HG03565 (cell line): ENCODE data around the gene FSTL4.

ENCODE experiments used
- ATAC-seq: cut with Tn5 transposase; IDR thresholded peaks from one replicate; pipeline ENCODE4 v1.9.1; 2021; ENCODE audit warnings: mild to moderate bottlenecking, moderate library complexity; ENCODE audit not compliant: unreplicated experiment

FSTL4 gene

DNA sequence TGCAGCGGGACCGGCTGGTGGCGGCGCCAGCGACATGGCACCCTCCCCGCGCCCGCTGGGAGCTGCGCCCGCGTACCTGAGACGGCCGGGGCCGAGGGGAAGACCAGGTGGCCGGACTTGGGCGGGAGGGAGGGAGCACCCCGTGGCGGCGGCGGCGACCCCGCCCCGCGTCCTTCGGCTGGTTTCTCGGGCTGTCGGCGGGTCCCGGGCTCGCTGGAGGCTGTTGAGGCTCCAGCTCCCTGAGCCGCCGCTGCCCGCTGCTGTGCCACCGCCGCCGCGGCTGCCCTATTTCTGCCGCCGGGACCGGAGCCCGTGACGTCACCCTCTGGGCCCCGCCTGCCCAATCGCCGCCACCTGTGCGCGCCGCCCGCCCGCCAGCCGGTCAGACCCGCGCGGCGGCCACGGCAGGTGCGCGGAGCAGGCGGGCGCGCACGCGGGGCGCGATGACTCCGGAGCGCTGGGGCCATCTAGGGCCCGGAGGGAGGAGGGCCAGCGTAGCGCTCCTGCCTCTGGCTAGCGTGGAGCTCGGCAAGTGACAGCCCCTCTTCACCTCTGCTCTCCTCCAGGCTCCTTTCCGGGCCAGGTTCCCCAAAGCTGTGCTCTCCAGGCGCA is at the start of gene FSTL4:
TSS of gene FSTL4 (minus strand) at position 293 of the 612 bp plus-strand sequence.
- no peak for ATAC-seq

DNA sequence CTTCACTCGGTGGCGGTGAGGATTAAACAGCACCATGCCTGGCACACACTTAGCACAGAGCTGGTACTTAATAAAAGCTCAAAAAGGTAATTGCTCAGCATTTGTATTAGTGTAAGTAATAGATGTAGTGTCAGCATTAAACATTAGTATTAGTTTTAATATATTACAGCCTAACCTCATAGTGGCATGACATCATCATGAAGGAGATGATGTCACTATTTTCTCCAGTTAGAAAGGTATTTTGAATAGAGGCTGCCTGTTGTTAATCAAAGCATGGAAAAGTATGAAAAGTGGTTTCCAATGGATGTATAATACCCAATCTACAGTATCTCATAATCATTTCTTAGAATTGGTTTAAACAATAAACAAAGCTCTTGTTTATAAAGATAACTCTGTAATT is 49.0 kb upstream of the FSTL4 start:
- ATAC-seq, result no peak

DNA sequence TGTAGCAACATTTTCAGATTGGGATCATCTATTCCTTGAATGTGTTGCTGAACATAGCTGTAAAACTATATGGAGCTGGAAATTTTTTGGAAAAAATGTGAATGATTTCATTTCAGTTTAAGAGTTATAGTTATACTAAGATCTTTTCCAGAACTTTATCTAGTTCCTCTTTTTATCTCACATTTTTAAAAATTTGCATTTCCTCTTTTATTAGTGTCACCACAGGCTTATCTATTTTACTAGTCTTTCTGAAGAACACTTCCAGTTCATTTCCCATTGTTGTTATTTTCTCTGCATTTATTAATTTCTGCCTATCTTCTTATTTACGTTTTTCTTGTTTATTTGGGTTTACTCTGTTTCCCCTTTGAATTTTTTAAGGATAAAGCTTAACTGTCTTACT is 46.0 kb upstream of the FSTL4 start:
- no peak for ATAC-seq

DNA sequence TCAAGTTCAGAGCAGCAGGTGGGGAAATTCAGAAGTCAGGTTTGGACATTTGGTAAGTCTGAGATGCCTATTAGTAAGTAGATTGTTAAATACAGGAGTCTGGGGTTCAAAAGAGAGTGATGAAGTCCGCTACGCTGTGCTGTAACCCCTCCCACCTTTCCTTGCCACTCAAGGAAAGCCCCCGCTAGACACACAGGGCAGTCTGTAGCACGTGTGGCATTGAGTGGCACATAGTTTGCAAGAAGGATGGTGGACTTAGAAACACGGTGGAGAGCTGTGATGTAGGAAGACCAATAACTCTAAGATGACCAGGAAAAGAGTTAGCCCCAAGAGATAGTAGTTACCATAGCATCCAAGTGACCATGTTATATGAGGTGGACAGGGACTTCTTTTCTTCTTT is 44.7 kb upstream of the FSTL4 start:
- no peak for ATAC-seq

DNA sequence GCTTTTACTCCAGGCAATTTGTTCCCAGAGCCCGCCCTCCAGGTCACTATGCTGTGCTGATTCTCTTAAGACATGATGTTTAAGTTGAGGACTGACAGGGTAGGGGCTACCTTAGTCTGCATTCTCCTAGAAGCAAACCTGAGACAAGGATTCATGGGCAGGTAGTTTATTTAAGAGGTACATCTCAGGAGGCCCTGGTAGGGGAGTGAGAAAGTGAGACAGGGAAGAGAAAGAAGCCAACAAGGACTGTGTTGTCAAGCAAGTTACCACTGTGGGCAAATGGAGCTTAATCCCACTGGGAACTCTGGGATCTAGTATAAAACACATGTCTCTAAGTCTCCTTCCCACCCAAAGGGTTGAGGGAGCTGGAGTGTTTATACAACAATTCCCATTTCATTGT is 43.6 kb upstream of the FSTL4 start:
- ATAC-seq, result no peak

DNA sequence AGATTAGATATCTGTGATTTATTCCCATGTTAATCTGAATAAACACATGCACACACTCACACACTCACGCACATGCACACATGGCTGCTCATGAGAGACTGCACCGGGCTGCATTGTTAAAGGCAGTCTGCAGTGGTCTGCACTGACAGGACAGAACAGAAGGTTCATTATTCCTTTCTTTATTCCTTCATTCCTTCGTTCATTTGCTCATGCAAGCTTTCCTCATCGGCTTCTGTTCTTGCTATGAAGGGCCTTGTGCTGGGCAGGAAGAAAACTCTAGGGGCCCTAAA is 41.4 kb upstream of the FSTL4 start:
- no peak for ATAC-seq

DNA sequence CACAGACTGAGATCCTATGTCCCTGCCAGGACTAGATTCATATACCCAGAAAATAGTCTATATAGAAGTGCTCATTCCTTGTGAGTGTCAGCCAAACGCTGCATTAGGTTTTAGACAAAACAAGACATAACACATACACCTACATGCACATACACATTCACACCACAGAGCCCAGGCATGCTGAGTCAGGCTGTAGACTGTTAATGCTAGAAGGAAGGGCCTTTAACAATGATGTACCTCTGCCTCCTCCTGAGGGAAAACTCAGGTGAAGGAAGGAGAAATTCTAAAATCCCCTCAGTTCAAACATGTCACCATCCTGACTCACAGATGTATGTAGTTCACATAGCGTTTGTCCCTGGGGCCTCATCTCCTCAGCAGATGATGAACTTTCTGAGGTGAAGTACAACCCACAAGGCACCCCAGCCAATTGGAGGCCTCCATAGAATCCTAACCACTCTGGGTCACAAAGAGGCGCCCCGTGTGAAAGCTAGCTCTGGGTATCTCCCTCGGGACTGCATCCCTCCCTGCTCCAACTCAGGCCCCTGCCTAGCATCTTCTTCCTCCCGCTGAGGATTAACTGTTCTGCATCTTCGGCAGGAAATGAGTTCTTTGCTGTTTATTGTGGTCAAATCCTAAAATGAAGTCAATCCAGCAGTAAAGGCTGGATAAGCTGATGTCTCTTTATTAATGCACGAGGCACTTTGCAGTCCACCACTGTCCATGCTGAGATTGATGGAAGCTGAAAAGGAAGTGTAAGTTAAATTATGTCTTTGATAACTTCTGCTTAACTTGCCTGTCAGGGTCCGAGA is 40.8 kb upstream of the FSTL4 start:
- no peak for ATAC-seq

DNA sequence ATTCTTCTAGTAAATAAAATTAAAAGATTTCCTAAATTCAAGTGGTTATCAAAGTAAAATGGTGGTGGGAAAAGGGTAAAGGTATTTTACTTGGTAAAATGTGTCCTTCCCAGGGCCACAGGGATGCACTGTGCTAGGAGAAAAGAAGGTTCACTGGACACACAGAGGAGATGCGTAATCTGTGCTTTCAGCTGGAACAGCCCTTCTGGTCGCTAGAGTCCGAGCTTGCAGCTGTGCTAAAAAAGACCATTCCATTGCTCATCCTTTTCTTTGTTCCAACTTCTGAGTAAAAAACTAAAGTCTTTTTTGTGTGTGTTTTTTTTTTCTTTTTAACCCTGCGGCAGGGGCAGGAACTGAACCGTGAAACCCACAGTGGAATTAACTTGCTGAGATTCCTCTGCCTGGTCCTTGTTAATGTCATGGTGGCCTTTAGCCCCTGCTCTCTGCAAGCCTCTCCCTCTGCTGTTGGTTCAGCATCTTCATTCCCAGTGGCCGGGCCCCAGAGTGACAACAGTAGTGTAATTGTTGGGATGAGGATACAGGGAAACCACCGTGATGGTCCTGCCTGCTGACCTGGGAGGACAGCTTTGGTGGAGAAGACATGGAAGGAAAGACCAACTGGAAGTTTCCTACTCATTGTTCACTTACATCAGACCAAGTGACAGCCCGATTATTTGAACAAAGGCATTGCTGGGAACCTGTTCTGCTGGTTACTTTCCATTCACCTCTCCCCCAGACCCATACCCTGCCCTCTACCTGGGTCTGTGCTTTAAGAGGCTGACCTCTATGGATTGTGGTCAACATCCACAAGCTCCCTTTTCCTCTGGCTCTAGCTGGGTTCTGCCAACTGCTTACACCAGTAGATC is 31.9 kb upstream of the FSTL4 start:
- ATAC-seq, result no peak

DNA sequence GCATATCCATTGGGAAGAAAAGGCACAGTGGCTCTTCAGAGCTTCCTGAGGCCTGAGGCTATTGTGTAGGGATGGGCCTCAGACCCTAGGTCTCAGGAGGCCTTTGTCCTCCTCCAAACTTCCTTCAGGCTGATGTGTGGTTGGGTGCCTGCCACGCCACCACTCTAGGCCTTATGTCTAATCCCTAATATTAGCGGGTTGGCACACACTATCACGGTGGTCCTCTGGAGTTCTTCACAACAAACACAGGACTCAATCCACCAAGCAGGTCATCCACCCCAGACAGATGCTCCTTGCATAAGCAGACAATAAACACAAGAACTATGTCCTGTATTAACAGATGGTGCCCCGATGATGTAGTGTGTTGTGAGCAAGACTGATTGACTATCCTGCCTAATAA is 31.0 kb upstream of the FSTL4 start:
- ATAC-seq, result no peak

DNA sequence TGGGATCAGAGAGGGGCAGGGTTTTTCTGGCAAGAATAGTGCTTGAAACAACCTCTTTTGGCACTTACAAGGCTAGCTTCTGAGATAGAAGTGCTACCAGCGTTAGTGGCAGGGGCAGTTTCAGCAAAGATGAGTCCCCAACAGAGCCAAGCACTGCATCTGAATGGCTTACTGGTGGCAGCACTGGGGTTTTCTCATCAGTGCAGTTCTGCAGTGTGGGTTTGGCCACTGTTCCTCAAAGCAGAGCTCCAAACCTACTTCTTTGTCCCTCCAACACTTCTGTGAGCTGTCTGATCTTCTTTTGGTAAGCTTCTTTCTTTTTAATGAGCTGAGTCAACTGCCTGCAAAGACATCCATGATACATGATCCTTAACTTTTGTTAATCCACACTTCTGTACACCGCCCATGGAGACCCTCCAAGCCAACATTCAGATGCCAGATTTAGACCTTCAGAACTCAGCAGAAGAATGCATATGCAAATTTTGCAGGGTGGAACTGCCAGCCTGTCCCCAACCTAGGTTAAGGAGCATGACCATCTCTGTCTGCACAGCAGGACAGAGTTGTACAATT is 29.9 kb upstream of the FSTL4 start:
- no peak for ATAC-seq

DNA sequence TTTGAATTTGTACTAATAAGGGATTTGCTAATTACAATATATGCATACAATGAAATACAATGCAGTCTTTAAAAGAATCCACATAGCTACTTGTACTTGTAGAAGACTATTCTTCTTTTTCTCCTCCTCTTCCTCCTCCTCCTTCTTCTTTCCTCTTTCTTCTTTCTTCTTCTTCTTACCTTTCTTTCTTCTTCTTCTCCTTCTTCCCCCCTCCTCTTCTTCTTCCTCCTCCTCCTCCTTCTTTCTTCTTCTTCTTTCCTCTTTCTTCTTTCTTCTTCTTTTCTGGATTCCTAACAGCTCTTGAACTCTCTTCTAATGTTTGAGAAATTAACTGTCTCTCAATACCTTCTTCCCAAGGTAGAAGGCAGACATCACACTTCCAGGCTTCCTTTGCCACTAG is 29.3 kb upstream of the FSTL4 start:
- no peak for ATAC-seq

DNA sequence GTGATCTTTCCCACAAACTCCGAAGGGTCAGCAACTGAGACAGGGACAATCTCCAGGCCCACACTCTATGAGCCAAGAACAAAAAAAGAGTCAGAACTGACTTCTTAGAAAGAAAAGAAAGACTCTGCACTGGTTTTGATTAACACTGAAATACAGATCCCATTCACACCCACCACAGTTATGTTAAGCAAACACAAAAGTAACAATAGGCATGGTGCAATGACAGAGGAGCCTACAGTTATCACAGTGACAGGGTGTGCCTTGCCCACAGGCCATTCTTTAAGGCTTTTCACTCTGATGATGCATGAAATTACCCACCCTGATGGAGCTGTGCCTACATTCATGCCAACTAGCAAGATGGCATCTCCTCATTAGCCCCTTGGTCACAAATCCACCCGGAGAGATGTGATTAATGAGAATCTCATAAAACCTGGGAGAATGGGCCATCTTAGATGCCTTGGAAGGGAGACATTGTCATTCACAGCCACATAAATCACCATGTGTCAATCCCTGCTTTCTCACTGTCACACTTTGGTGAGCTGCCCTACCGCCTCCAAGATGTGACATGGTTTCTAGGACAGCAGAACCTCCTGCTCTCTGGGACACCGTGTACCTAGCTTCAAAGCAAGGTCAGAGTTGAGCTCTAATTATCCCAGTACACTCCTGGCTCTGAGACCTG is 27.6 kb upstream of the FSTL4 start:
- ATAC-seq, result no peak

DNA sequence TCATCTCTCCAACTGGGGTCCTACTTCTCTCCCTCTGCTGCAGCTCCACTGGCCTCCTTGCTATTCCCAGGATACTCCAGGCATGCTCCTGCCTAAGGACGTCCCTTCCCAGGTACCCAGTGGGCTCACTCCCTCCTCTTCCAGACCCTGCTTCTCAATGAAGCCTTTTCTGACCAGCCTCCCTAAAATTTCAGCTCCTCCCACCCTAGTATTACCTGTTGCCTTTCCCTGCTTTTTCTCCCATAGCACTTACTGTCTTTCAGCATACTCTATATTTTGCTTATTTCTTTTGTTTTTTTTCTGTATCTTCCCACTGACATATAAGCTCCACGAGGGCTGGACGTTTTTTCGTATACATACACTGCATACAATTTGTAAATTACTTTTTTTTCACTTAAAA is 26.1 kb upstream of the FSTL4 start:
- ATAC-seq, result no peak

DNA sequence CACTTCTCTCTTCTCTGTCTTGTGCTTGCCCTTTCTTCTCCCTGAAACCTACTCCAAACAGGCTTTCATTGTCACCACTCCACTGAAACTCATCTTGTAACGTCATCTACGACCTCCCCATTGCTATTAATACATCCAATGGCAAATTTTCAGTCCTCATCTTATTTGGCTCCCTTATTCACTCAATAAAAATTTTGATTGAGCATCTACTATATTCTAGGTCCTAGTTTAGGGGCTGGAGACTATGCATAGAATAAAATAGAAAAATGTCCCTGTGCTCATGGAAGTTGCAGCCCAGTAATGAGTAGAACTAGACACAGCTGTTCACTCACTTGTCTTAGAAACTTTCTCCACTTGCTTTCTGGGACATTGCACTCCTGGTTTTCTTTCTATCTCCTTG is 24.9 kb upstream of the FSTL4 start:
- ATAC-seq, result no peak

DNA sequence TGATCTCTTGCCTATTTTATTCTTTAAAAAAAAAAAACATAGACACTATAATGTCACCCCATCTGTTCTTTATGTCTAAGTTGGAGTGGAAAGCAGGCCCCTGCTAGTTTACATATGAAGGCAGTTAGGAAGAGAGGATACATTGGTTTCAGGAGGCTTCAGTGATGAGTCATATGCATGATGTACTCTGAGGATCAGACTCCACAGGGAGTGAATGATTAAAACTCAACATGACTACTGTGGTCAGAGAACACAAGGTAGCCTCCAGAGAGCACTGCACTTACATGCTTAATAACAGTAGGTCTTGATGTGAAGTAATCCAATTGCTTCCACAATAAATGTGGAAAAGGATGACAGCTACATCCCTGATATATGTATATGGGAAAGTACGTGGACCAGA is 22.7 kb upstream of the FSTL4 start:
- no peak for ATAC-seq

DNA sequence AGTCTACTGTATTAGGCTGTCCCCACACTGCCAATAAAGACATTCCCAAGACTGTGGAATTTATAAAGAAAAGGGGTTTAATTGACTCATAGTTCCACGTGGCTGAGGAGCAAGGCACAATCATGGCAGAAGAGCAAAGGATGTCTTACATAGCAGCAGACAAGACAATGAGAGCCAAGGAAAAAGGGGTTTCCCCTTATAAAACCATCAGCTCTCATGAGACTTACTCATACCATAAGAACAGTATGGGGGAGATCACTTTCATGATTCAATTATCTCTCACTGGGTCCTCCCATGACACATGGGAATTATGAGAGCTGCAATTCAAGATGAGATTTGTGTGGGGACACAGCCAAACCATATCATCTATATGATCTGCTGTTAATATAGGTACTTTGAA is 14.8 kb upstream of the FSTL4 start:
- no peak for ATAC-seq

DNA sequence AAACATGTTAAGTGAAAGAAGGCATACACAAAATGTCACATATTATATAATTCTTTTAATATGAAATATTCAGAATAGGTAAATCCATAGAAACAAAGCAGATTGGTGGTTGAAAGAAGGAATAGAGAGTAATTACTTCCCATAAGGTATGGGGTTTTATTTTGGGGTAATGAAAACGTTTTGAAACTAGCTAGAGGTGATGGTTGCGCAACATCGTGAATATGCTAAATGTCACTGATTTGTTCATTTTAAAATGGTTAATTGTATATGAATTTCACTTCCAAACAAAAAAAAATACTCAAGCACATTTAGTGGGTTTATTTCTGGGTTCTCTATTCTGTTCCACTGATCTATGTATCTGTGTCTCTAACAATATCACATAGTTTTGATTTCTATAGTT is 12.0 kb upstream of the FSTL4 start:
- ATAC-seq, result no peak

DNA sequence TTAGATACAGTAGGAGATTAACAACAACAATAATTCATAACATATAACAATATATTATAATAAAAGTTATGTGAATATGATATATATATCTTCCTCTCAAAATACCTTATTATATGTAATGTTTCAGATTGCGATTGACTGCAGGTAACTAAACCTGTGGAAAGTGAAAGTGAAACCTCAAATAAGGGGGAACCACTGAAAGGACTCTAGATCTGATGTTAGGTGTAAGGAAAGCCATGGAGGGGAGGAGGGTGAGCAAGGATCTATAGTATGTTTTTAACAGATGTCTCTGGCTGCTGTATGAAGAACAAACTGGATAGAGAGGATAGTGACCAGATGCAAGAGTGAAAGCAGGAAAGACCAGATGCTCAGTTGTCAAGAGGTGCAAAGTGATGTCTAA is 5.8 kb upstream of the FSTL4 start:
- no peak for ATAC-seq

DNA sequence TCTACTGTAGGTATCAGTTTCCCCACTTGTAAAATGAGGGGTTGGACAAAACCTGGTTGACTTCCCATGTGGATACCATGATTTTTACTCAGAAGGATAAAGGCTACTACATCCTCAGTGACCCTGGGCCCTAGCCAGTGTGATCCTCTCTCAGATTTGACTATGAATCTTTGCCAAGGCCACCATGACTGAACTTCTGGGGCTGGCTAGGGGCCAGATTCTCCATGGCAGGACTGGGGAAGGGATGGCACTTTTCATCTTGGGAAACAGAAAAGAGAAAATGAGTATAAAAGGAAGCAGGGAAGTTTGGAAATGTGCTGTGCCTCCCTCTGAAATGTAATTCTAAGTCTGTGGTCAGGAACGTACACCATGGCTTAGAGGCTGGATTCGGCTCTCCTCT is 1.4 kb upstream of the FSTL4 start:
- no peak for ATAC-seq

DNA sequence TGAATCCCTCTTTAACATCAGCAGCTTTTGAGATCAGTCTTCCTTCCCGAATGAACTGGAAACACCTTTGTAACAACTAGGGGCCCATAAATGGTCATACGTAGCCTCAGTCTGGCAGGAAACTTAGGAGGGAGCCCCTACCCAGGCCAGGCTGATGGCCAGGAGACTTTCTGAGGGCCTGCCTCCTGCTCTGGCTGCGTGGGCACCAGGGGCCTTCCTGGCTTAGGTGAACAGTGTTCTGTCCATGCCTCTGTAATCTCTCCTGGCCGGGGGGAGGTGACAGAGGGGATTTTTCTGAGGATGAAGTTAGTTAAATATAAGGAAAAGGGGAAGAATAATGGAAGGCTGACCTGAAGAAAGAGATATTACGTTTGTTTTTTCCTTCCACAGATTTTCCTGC is 843 bp upstream of the FSTL4 start:
- no peak for ATAC-seq
